ENCODE data around the gene COL4A2. TPM values are rescaled to one million over a fixed set of nuclear protein-coding genes. Genes with fewer than 3 reads are reported as not detected.

COL4A2 gene
- total RNA-seq, 1 donor from 2014 or later, result 159 TPM

GRCh38 chr13:110322126-110322827 lies 15.2 kb downstream of the COL4A2 start:
- Mint-ChIP-seq H3K36me3 (ENCODE audit: low read depth) (peaks cover 12% of the 10 kb centered on the region), H3K4me3 (no peak overlapping the region), H3K4me1 (peaks cover 28% of the 10 kb centered on the region), H3K27me3 (ENCODE audit: low read depth) (no peaks in the 10 kb centered on the region), H3K9me3 (peaks cover 2% of the 10 kb centered on the region), H3K27ac (ENCODE audit: unreplicated experiment) (no peak overlapping the region)
- TF ChIP-seq, protein P1, sequence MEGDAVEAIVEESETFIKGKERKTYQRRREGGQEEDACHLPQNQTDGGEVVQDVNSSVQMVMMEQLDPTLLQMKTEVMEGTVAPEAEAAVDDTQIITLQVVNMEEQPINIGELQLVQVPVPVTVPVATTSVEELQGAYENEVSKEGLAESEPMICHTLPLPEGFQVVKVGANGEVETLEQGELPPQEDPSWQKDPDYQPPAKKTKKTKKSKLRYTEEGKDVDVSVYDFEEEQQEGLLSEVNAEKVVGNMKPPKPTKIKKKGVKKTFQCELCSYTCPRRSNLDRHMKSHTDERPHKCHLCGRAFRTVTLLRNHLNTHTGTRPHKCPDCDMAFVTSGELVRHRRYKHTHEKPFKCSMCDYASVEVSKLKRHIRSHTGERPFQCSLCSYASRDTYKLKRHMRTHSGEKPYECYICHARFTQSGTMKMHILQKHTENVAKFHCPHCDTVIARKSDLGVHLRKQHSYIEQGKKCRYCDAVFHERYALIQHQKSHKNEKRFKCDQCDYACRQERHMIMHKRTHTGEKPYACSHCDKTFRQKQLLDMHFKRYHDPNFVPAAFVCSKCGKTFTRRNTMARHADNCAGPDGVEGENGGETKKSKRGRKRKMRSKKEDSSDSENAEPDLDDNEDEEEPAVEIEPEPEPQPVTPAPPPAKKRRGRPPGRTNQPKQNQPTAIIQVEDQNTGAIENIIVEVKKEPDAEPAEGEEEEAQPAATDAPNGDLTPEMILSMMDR (conservative IDR thresholded peaks at IDR 0.05), result no peak
- DNase-seq (ENCODE audit: low read depth, low spot score), result no peak

DNA sequence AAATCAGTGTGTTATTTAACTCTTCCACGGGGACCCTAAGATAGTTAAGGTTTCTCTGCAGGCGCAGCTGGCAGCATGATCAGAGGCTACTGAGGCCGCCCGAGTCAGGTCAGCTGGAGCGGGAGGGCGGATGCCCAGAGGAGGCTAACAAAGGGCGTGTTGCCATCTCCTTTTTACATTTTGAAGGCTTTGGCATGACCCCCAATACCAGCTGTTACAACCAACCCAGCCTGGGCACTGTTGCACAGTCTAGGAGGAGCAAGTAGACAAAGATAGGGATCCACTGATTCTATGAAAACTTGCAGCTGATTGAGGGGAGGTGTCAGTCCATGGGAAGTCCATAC lies 15.7 kb downstream of the COL4A2 start:
- H3K27ac Mint-ChIP-seq (ENCODE audit: unreplicated experiment), result no peak overlapping the region
- no peaks in the 10 kb centered on the region for H3K27me3 Mint-ChIP-seq (ENCODE audit: low read depth)
- no peak for DNase-seq (ENCODE audit: low read depth, low spot score)
- no peak overlapping the region for H3K4me3 Mint-ChIP-seq
- peaks cover 2% of the 10 kb centered on the region for H3K9me3 Mint-ChIP-seq
- peaks cover 13% of the 10 kb centered on the region for H3K36me3 Mint-ChIP-seq (ENCODE audit: low read depth)
- TF ChIP-seq, protein P1 (conservative IDR thresholded peaks at IDR 0.05), result no peak
- peaks cover 33% of the 10 kb centered on the region for H3K4me1 Mint-ChIP-seq

GRCh38 chr13:110323172-110323891 lies 16.2 kb downstream of the COL4A2 start:
- Mint-ChIP-seq H3K4me1 (peaks cover 33% of the 10 kb centered on the region), H3K27me3 (ENCODE audit: low read depth) (no peaks in the 10 kb centered on the region), H3K9me3 (peaks cover 2% of the 10 kb centered on the region), H3K4me3 (no peak overlapping the region), H3K27ac (ENCODE audit: unreplicated experiment) (no peak overlapping the region), H3K36me3 (ENCODE audit: low read depth) (peaks cover 13% of the 10 kb centered on the region)
- DNase-seq (ENCODE audit: low read depth, low spot score), result no peak
- TF ChIP-seq, protein P1 (conservative IDR thresholded peaks at IDR 0.05), result no peak

DNA sequence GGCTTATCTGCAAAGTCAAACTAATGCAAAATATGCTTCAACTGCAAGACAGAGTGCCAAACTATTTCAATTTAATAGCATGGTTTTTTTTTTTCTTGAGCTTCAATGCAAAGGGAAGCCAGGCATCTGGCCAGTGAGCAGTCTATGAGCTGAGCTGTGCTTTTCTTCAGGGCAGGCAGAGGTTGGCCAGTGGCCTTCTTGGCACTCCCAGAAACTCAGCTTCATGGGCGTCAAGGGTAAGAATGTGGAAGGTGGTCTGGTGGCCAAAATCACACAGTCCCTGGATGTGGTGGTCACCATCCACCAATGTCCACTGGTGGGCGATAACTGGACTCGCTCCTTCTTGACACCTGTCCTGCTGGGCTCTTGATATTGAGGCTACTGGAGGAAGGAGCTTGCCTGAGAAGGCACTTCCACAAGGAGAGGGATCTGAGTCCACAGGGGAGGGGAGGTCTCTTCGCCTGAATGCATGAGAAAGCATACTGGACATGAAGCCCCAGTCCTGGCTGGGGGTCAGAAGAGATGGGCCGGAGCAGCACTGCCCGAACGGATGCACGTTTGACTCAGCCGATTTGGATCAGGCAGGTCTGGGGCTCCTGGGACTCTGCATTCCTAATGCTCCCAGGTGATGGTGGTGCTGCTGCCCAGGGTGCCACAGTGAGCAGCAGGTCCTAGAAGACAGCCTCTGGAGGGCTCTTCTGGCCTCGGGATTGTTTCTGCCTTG lies 17.1 kb downstream of the COL4A2 start:
- Mint-ChIP-seq H3K36me3 (ENCODE audit: low read depth) (peaks cover 16% of the 10 kb centered on the region), H3K9me3 (peaks cover 2% of the 10 kb centered on the region), H3K4me3 (no peak overlapping the region), H3K4me1 (peaks cover 37% of the 10 kb centered on the region), H3K27ac (ENCODE audit: unreplicated experiment) (no peak overlapping the region), H3K27me3 (ENCODE audit: low read depth) (no peaks in the 10 kb centered on the region)
- TF ChIP-seq, protein P1 (conservative IDR thresholded peaks at IDR 0.05), result no peak
- DNase-seq (ENCODE audit: low read depth, low spot score), result no peak

DNA sequence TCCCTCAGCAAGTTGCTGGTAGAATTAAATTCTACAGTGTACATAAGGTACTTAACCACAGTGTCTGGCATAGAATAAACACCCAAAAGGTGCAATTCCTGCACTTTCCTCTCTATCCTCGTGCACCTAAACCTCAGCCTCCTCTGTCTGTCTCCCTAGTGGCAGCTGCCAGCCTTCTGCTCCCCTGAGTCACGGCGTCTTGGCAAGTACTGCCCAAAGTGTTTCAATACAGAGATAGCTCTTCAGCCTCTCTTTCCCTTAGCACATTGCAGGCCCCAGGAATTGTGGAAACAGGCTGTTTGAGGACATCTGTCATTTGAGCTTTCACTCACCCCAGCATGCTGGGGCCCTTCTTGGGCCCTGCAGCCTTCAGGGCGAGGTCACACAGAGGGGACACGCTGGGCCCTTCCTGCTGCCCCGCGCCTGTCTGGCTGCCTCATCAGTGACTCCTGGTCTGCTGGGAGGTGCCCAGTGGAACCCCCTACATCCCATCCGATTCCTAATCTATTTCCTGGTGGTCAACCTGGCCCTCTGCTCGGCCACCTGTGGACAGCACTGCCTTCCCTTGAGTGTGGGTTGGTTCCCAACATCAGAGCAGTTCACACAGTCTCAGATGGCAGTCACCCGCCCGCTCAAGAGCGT lies 19.3 kb downstream of the COL4A2 start:
- Mint-ChIP-seq H3K27me3 (ENCODE audit: low read depth) (no peaks in the 10 kb centered on the region), H3K4me3 (no peak overlapping the region), H3K4me1 (peaks cover 46% of the 10 kb centered on the region), H3K9me3 (peaks cover 2% of the 10 kb centered on the region), H3K27ac (ENCODE audit: unreplicated experiment) (peak overlapping the region; percentile 68), H3K36me3 (ENCODE audit: low read depth) (peaks cover 24% of the 10 kb centered on the region)
- TF ChIP-seq, protein P1 (conservative IDR thresholded peaks at IDR 0.05), result no peak
- DNase-seq (ENCODE audit: low read depth, low spot score), result no peak

Data from neural crest cell (in vitro differentiated cells).